ELF-1 (cell line): ENCODE data around the gene TNXB.

Experiments used
- DNase-seq: peaks from one replicate; pipeline ENCODE4 v3.0.0-alpha.2; 2016; ENCODE audit warnings: low read depth, low spot score

TNXB gene, protein sequence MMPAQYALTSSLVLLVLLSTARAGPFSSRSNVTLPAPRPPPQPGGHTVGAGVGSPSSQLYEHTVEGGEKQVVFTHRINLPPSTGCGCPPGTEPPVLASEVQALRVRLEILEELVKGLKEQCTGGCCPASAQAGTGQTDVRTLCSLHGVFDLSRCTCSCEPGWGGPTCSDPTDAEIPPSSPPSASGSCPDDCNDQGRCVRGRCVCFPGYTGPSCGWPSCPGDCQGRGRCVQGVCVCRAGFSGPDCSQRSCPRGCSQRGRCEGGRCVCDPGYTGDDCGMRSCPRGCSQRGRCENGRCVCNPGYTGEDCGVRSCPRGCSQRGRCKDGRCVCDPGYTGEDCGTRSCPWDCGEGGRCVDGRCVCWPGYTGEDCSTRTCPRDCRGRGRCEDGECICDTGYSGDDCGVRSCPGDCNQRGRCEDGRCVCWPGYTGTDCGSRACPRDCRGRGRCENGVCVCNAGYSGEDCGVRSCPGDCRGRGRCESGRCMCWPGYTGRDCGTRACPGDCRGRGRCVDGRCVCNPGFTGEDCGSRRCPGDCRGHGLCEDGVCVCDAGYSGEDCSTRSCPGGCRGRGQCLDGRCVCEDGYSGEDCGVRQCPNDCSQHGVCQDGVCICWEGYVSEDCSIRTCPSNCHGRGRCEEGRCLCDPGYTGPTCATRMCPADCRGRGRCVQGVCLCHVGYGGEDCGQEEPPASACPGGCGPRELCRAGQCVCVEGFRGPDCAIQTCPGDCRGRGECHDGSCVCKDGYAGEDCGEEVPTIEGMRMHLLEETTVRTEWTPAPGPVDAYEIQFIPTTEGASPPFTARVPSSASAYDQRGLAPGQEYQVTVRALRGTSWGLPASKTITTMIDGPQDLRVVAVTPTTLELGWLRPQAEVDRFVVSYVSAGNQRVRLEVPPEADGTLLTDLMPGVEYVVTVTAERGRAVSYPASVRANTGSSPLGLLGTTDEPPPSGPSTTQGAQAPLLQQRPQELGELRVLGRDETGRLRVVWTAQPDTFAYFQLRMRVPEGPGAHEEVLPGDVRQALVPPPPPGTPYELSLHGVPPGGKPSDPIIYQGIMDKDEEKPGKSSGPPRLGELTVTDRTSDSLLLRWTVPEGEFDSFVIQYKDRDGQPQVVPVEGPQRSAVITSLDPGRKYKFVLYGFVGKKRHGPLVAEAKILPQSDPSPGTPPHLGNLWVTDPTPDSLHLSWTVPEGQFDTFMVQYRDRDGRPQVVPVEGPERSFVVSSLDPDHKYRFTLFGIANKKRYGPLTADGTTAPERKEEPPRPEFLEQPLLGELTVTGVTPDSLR (N-terminal part only)

DNA sequence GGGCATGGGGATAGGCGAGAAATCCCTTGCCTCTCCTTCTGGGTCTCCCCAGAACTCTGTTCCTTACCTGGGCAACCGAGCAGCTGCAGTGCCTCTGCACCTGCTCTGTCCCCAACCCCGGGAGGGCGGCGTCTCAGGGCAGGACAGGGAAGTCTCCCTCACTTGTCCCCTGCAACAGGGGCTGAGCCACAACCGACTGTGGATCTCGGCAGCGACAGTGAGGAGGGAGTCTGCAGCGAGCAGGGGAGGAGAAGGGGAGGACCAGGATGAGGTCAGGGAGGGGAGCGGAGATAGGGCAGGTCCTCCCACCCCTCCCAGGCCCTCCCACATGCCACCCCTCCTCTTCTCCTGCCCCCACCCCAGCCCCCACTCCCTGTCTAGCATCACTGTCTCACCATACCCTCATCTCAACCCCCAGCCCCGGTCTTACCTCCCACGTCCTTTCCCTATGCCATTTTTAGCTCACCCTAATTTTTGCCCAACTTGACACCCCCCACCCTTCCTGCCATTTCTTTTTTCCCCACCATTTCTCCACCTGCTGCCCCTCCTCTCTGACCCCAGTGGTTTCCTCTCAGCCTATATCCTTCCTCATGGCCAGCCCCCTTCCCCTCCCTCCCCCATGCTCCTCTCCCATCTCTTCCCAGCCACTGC, at the start of gene TNXB:
Gene TNXB, minus strand, starts transcription at position 225 of the 651 bp plus-strand sequence. CDS start 11,140 bp downstream, outside the sequence.
- no peak for DNase-seq

DNA sequence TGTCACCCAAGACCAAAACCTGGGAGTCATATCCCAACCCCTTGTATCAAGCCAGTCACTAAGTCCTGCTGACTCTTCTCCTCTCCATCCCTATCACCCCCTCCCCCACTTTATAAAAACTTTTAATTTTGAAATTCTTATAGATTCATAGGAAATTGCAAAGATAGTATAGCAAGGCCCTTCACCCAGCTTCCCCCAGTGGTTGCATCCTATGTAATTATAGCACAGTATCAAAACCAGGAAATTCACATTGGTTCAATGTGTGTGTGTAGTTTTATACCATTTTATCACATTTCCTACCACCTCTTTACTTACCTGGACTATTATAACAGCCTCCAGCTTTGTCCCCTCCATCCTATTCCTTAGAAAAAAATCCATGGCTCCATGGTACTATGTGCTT, 48.9 kb upstream of the TNXB start:
- DNase-seq, result no peak

DNA sequence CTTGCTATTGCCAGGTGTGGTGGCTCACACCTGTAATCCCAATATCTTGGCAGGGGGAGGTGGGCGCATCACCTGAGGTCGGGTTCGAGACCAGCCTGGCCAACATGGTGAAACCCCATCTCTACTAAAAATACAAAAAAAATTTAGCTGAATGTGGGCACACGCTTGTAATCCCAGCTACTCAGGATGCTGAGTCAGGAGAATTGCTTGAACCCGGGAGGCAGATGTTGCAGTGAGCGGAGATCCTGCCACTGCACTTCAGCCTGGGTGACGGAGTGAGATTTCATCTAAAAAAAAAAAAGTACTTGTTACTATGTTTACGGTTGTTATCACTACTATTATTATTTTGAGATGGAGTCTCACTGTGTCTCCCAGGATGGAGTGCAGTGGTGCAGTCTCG, 47.8 kb upstream of the TNXB start:
- no peak for DNase-seq

DNA sequence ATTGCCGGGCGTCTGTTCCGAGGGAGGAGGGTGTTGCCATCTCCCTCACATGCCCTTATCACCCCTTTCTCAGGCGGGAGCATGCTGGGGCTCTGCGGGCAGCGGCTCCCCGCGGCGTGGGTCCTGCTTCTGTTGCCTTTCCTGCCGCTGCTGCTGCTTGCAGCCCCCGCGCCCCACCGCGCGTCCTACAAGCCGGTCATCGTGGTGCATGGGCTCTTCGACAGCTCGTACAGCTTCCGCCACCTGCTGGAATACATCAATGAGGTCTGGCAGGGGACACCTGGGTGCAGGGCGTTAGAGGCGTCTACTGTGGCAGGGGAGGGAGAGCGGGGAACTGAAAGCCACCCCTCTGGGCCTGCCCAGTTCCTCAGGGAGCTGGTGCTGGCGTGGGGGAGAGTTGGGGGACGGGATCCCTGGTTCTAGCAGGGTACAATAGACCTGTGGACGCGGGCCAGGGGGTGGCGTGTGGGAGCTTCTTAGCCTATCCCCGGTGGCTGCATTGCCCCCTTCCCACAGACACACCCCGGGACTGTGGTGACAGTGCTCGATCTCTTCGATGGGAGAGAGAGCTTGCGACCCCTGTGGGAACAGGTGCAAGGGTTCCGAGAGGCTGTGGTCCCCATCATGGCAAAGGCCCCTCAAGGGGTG, 45.5 kb upstream of the TNXB start:
- peak; percentile 78 for DNase-seq

DNA sequence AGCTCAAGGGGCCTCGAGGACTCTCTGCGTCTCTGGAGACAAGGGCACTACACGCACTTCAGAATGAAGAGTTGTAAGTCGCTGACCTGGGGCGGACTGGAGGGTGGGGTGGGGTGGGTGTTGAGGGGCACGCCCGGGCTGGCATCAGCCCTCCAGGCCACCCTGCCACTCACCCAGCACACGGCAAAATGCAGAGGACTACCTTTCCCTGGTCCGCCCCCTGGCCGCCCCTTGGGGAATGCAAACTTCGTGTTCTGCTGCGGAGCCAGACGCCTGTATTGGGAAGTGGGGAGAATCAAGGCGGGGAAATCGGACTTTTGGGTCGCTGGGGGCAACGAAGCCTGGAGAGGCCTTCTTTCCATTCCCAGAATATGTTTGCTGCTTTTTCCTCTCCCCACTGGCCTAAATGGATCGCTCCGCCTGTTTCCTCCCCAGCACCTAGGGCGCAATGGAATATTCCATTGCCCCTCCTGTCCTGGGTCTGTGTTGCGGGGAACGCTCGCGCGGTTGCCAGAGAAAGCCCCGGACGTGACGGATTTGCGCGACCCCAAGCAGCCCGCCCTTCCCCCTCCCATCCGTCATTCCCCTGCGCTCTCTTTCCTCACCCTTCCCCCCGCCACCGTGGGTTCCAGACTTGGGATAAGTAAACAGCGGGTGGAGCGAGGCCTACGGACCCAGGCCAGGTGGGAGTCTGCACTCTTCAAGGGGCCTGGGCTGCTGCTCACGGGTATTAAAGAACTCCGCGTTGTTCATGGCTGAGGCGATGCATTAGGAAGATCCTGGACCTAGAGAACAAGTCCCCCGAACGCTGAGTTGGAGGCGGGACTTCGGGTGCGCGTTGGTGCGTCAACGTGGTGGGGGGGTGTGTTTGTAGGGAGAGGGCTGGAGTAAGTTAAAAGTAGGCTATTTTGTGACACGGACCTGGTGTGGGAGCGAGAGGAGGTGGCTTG, 44.7 kb upstream of the TNXB start, which contains the start of gene PPT2:
Gene PPT2, plus strand, starts transcription at position 578 of the 950 bp plus-strand sequence. CDS start 454 bp downstream, outside the sequence.
- peak; percentile 94 for DNase-seq

DNA sequence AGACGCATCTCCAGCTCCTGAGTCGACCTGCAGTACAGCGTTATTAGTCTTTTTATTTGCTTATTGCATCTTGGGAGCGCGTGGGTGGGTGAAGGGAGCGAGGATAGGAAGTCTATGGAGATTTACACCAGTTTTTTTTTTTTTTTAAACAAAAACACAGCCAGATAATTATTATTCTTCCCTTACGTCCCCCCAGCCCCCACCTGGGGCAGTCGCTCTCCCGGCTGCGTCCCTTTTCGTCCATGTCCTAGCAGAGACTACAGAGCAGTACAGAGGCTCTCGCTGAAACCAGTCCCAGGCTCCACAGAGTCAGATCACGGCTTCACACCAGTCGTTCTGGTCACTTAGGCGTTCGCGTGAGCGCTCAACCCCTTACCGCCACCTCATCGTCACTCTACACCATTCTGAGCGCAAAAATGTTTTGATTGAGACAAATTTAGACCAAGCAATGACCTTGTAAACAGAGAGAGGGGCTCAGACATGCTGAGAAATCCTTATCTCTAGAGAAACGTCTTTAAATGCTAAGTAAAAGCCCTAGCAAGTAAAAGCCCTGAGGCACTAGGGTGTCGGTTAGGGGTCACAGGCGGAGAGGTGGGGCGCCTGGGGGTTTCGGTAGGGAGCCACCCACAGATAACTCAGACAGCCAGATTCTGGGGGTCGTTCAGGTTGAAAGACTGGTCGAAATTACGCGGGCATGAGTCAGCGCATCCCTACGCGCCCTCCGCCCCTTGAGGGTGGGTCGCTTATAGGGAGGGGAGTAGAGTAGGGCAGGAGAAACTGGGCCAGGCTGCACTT, 43.8 kb upstream of the TNXB start:
- DNase-seq, result peak; percentile 84

DNA sequence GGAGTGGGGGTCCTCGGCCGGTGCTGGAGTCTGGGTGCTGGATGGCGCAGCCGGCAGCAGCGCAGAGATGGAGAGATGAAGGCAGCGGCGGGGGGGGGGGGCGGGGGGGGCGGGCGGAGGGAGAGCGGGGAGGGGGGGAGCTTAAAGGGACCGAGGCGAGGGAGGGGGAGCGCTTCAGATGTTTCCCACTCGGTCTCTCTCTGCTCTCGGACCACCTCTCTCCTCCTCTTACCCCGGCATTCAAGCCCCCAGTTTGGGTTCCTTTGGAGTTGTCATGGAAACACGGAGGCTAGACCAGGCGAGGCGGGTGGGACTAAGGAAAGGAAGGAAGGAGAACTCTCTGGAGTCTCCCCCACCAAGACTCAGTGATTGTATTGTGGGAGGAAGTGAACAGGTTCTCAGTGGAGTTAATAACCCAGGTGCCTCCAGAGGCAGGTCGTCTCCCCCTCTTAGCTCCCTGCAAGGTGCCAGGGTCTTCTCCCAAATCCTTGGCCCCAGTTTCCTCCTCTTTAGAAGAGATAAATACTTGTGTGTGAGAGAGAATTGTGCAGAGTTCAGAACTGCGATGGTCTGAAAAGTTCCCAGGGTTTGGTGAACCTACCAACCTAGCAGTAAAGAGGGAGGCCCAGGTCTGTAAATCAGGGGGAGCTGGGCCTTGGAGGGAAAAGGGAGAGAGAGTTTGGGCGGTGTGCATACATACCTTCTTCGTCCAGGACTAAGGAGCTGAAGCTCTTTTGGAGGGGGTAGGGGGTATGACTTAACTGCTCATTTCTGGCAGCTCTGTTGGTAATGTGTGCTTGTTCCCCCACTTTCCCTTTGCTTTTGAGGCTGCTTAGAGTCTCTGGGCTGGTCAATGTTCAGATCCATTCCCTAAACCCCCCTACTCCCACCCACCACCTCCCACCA, 43.0 kb upstream of the TNXB start, which contains the start of gene PRRT1:
Gene PRRT1, minus strand, starts transcription at position 77 of the 906 bp plus-strand sequence. CDS start 112 bp downstream, outside the sequence.
- no peak for DNase-seq

DNA sequence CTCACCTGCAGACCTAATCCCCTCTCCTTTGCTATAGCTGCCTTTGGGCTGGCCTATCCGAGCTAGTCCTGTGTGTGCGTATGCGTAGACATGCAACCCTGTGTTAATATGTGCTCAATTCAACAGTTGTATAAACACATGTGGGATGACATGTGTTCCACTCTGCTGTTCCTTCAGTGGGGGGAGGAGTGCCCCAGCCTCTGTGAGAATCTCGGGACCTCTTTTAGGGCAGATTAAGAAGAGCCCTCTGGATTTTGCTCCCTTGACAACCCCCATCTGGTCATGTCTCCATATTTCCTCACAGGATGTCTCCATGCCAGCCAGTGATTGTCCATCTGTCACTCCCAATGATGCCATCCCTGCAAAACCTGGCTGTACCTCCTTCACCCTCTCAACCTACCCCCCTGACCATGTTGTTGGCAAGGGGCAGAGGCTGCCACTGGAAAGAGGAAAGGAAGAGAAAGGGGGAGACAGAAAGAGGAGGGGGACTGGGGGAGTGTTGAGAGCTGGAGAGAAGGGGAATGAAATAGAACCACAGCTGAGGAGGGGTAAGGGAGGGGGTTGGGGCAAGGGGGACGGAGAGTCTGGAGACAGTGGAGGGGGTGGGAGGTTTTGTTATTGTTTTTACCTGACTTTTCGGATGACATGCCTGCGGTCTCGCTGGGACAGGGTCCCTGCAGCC, 42.2 kb upstream of the TNXB start:
- no peak for DNase-seq

DNA sequence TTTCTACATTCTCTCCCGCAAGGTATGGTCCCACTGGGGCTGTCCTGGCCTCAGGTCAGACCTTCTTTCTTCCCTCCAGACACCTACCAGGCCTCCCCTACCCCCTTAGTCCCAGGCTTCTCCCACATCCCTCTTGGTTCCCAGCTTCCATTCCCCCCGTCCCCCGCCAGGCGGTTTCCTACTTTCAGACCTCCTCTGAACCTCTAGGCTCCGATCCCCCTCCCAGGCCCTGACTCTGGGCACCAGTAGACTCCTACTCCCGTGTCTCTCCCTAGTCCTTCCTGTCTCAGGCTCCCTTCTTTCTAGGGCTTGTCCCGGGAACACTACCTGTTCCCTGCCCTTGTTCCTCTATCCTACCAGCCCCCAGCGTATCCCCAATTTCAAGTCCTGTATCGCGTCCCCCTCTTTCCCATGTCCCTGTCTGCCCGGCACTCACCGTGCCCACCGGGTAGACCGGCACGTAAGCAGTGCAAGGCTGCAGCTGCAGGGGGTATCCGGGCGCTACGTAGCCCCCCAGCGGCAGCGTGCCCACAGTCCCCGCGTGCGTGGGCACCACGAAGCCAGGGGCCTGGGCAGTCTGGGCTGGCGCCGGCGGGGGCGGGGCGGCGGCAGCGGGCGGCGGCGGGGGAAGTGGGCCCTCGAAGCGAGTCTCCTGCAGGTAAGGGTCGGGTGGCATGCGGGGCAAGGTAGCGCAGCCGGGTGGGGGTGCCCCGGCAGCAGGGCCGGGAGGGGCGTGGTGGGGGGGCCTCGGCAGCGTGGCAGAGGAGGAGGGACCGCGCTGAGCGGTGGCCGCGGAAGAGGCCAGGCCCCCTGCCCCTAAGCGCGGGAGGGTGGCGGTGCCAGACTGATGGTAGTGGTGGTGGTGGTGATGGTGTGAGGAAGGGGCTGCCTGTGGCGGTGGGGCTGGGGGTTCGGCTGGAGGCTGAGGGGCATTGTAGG, 41.1 kb upstream of the TNXB start:
- DNase-seq, result no peak

DNA sequence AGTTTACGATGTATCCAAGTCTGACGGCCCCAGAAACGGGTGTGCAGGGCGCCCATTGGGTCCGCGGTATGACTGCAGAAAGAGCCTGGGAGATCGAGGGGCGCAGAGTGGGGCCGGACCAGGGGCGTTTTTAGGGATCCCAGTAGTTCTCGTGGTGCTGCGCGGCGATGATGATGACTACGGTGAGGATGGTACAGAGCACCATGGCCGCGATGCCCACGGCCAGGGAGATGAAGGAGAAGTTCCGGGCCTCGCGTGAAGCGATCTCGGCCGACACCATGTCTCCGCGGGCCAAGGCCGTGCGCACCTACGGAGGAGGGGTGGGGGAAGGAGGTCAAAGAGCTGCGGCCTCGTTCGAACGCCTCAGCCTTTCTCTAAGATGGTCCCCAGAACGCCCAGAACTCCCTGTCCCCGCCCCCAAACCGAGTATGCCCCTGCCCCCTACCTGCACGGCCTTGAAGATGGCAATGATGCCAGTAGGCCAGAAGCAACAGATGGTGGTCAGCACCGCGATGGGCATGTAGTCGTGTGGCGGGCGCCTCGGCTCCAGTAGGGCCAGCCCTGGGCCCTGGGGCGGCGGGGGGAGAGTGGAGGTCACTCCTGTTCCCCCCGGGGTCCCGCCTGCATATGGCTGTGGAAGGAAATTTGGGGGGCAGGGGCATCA, 40.1 kb upstream of the TNXB start:
- no peak for DNase-seq

DNA sequence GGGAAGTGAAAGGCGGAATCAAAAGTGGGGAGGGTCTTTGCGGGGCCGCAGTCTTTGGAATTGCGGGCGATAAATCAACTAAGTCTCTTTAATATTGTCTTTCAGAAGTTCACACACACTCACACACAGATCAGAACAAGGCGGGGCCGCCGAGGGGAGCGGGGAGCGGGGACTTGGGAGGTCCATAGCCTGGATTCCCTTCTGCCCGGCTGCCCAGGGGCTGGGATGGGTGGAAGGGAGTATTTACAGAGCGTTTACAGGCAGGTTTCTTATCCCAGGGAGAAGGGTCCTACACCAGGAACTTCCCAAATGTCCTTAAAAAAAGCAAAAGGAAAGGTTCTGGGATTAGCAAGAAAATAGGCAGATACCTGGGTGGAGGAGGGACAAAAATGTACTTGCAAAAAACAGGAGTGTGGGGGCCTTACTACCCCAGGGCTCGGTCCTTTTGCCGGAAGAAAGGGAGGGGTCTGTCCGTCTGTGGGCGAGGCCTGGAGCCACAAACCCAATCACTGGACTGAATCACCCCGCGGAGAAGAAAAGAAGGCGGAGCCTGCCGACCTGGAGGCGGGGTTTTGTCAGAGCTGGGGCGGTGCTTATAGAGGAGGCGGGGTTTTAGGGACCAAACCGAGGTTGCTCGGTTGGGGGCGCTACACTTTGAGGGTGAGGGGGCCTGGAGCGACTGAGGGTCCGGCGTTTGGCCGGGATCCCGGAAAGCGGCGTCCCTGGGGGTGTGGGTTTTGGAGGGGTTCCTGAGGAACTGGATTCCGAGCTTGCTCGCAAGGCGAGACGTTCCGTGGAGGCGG, 39.4 kb upstream of the TNXB start:
- peak; percentile 93 for DNase-seq

DNA sequence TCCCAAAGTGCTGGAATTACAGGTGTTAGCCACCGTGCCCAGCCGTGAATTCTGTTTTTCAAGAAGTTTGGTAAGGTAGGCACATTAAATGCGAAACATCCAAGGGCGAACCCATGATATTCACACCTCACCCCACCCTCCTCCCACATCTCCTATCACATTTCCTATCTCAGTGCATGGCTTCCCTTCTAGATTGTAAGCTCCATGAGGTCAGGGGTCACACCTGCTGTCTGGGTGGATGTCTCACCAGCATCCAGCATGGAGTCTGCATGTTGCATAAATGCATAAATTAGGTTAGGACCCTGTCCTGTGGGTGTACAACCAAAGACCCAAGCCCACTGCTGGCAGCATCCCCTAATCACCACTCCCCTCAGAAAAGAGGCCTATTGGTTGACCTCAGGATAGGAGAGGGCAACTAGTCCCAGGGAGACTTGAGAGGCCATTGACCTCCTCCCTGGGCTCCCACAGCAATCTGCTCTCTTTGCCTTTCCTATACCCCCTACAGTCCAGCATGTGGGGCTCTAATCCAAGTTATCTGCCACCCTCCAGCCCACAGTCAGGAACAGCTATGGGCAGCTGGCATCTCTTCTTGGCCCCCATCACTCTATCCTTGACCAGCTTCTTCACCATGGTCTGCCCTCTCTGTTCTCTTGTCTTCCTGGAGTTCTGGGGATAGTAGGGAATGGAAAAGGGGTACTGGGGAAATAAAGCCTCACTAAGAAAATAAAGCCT, 38.4 kb upstream of the TNXB start:
- no peak for DNase-seq

DNA sequence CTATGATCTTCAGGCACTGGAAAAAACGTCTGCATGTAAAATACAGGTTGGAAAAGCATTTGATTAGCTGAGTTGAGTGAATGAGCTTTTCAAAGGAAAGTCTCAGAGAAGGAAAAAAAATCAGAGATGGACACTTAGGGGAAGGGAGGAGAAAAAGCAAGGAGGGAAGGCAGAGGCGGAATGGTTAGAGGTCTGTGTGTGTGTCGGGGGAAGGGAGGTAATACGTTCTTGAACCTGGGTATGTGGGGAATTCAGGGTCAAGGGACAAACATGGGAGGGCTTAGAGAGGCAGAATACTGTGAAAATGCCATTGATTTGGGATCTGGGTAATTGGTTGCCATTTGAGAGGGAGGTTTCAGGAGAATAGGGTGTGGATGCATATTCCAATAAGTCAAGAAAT, 37.5 kb upstream of the TNXB start:
- no peak for DNase-seq

DNA sequence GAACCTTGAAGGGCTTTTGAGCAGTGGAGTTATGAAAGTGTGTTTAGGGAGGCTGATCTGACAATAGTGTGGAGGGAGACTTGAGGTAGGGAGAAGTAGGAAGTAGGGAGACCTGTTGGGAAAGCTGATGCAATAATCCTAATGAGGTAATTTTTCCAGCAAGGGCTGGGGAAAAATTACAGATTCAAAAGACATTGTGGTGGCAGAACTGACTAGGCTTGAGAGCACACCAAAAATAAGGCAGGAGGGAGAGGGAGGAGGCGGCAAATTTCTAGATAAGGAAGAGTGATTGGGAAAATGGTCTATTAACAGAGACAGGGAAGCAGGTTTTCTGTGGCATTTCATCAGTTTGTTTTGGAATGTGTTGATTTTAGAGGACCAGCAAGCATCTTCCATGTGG, 37.1 kb upstream of the TNXB start:
- no peak for DNase-seq
